Stomach smooth muscle (tissue), 2 donors: Measurements from ENCODE around the gene FAM184B.
A peak's percentile ranks its signal among the peaks of the same experiment; 100 is the strongest.

Source experiments
- H3K27ac ChIP-seq: one replicate; pipeline ENCODE4 v1.7.0; 2013; ENCODE audit warnings: mild to moderate bottlenecking, low read length, inconsistent platforms
- H3K27me3 ChIP-seq, 2 donors: one replicate each; pipeline ENCODE4 v1.7.0; 2013; ENCODE audit warnings: low read length in 2 of 2; ENCODE audit not compliant: insufficient read depth in 2 of 2, control insufficient read depth in 1 of 2
- H3K36me3 ChIP-seq, 2 donors: one replicate each; pipeline ENCODE4 v1.7.0; 2013; ENCODE audit warnings: low read length in 2 of 2; ENCODE audit not compliant: control insufficient read depth in 2 of 2, insufficient read depth in 2 of 2
- H3K4me1 ChIP-seq: one replicate; pipeline ENCODE4 v1.7.0; 2013; ENCODE audit warnings: low read length; ENCODE audit not compliant: control insufficient read depth, insufficient read depth
- H3K4me3 ChIP-seq, 2 donors: one replicate each; pipeline ENCODE4 v1.7.0; 2013; ENCODE audit warnings: low read length in 2 of 2
- H3K9ac ChIP-seq, 2 donors: one replicate each; pipeline ENCODE4 v1.7.0; 2013; ENCODE audit warnings: low read length in 2 of 2, mild to moderate bottlenecking in 1 of 2
- H3K9me3 ChIP-seq, 2 donors: one replicate each; pipeline ENCODE4 v1.7.0; 2013; ENCODE audit warnings: low read length in 2 of 2; ENCODE audit not compliant: control insufficient read depth in 2 of 2
- donor health status: healthy.
- donor health status: Pancreatic carcinoma.

The FAM184B gene

DNA sequence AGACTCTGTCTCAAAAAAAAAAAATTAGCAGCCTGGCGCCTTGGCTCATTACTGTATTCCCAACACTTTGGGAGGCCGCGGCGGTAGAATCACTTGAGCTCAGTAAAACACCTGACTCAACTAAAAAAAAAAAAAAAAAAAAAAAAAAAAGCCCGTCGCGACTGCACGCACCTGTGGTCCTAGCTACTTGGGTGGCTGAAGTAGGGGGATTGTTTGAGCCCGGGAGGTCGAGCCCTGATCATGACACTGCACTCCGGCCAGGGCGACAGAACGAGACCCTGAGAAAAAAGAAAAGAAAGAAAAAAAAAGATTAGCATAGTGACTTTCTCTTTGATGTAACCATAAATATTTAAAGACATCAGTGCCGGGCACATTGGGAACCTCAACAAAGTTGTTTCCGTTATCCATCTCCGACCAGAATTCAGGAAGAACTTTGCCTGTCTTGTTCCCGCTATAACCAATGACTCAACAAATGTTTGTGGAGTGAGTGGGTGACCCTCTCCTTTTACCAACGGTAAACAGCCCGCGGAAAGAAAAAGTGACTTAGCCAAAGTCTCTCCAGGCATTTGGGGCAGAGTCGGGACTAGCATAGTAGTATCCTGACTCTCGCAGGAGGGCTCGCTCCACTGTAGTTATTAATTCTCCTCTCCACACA lies 167.5 kb downstream of the FAM184B start:
- Histone ChIP-seq H3K9ac (peak overlapping the region; percentile 95 to 99), H3K36me3 (peaks cover under 1 to 9% of the 10 kb centered on the region in 2 donors), H3K9me3 (no peaks in the 10 kb centered on the region), H3K4me3 (peak overlapping the region; percentile 94 to 99), H3K27ac (peak overlapping the region; percentile 80), H3K4me1 (peaks cover 24% of the 10 kb centered on the region), H3K27me3 (no peaks in the 10 kb centered on the region)

DNA sequence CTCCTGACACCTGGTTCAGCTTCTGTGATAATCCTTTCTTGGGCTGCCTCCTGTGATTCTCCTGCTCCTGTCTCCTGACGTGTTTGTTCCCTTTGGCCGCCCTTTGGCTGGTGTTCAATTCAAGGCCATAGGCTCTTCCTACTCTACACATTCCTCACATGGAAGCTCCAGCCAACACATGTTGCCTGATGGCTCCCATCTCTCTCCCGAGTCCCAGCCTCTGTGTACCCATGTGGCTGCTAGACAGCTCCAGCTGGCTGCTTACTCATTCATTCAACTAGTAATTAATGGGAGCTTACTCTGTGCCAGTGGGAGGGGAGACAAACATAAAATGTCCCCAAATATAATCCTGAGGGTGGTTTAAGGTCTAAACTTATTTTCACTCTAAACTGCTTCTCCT lies 176.2 kb downstream of the FAM184B start:
- peaks cover 27 to 29% of the 10 kb centered on the region in 2 donors for H3K36me3 ChIP-seq
- H3K27ac ChIP-seq: no peak overlapping the region
- no peak overlapping the region for H3K4me3 ChIP-seq
- H3K4me1 ChIP-seq: no peaks in the 10 kb centered on the region
- no peaks in the 10 kb centered on the region for H3K27me3 ChIP-seq
- H3K9me3 ChIP-seq: no peaks in the 10 kb centered on the region
- no peak overlapping the region for H3K9ac ChIP-seq

- Histone ChIP-seq H3K27ac (no peak overlapping the region), H3K9ac (no peak overlapping the region), H3K4me3 (no peak overlapping the region), H3K36me3 (peaks cover 34 to 35% of the 10 kb centered on the region in 2 donors), H3K27me3 (no peaks in the 10 kb centered on the region), H3K4me1 (no peaks in the 10 kb centered on the region), H3K9me3 (no peaks in the 10 kb centered on the region)
Observed at GRCh38 chr4:17599826-17600225, 181.6 kb downstream of the FAM184B start.

DNA sequence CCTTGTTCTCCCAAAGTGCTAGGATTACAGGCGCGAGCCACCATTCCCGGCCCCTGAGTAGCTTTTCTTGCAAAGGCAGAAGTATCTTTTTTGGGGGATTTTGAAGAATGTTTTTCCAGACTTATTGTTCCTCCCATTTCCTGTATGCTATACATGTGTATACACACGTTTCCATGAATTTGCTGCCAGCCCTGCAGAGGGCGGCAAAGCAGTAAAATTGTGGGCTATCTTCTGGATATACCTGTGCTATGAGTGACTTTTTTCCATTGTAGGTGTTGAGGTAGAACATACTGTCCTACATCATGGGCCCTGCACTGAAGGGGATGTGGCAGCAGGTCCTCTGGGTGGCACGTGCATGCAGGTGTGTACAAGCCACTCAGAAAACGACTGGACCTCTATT lies 183.9 kb downstream of the FAM184B start:
- H3K27ac ChIP-seq: no peak overlapping the region
- no peaks in the 10 kb centered on the region for H3K9me3 ChIP-seq
- no peak overlapping the region for H3K9ac ChIP-seq
- no peaks in the 10 kb centered on the region for H3K27me3 ChIP-seq
- H3K4me1 ChIP-seq: no peaks in the 10 kb centered on the region
- H3K36me3 ChIP-seq: peaks cover 38 to 42% of the 10 kb centered on the region in 2 donors
- H3K4me3 ChIP-seq: no peak overlapping the region

- Histone ChIP-seq H3K4me1 (no peaks in the 10 kb centered on the region), H3K27ac (no peak overlapping the region), H3K9ac (no peak overlapping the region), H3K36me3 (peaks cover 33 to 46% of the 10 kb centered on the region in 2 donors), H3K4me3 (no peak overlapping the region), H3K27me3 (no peaks in the 10 kb centered on the region), H3K9me3 (no peaks in the 10 kb centered on the region)
Observed at GRCh38 chr4:17595471-17596005, 185.9 kb downstream of the FAM184B start.

- H3K4me3 ChIP-seq: no peak overlapping the region
- peaks cover 30 to 49% of the 10 kb centered on the region in 2 donors for H3K36me3 ChIP-seq
- no peaks in the 10 kb centered on the region for H3K4me1 ChIP-seq
- no peak overlapping the region for H3K27ac ChIP-seq
- no peak overlapping the region for H3K9ac ChIP-seq
- H3K9me3 ChIP-seq: no peaks in the 10 kb centered on the region
- H3K27me3 ChIP-seq: no peaks in the 10 kb centered on the region
Observed at GRCh38 chr4:17589355-17589754, 192.1 kb downstream of the FAM184B start.

GRCh38 chr4:17587094-17587822 lies 194.2 kb downstream of the FAM184B start:
- Histone ChIP-seq H3K4me1 (no peaks in the 10 kb centered on the region), H3K9ac (no peak overlapping the region), H3K27me3 (no peaks in the 10 kb centered on the region), H3K9me3 (no peaks in the 10 kb centered on the region), H3K36me3 (peaks cover 46 to 53% of the 10 kb centered on the region in 2 donors), H3K27ac (no peak overlapping the region), H3K4me3 (no peak overlapping the region)

DNA sequence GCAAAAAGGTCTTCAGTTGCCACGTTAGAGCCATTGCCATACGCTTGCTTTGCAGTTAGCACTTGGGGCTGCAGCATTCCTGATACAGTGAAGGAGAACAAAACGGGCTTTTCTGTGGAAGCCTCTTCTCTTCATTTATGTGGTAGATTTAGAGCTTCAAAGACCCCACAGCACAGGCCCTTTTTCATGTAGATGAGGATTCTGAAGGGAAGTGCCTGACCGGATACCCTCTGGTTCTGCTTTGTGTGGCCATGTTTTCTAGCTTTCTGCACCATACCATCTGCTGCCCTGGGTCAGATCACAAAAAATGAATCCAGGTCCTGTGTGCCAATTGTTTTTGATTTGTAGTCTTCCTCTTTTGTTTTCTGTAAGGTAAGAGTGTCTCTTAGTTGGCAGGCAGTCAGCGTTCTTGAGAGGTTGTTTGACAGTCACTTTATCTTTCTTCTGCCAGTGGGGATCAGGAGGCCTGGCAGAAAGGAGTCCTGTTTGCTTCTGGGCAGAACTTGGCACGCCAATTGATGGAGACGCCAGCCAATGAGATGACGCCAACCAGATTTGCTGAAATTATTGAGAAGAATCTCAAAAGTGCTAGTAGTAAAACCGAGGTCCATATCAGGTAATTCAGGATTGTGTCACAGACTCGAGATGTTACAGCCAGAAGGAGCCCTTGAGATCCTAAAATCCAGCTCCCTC lies 196.8 kb downstream of the FAM184B start:
- H3K27me3 ChIP-seq: no peaks in the 10 kb centered on the region
- H3K4me3 ChIP-seq: no peak overlapping the region
- no peak overlapping the region for H3K27ac ChIP-seq
- H3K36me3 ChIP-seq: peaks cover 47% of the 10 kb centered on the region in 2 donors
- H3K9ac ChIP-seq: no peak overlapping the region
- H3K9me3 ChIP-seq: no peaks in the 10 kb centered on the region
- peaks cover 3% of the 10 kb centered on the region for H3K4me1 ChIP-seq

DNA sequence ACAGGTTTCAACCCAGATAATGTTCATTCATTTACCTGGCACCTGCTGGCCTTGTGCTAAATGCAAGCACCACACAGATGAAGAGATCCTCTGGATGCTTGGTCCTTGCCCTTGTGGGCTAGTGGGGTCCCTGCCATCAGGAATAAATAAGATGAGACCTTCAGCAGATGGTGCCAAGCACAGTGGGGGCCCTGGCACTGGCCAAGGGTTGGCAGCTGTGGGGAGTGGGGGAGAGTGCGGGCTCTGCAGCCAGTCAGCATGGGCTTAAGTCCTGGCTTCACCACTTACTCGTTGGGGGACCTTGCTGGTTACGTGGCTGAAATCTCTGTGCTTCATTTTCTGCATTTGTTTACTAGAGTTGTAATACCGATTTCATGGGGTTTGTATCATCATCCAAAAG lies 197.5 kb downstream of the FAM184B start:
- Histone ChIP-seq H3K9ac (no peak overlapping the region), H3K4me1 (peaks cover 9% of the 10 kb centered on the region), H3K9me3 (no peaks in the 10 kb centered on the region), H3K27me3 (no peaks in the 10 kb centered on the region), H3K4me3 (no peak overlapping the region), H3K36me3 (peaks cover 40 to 47% of the 10 kb centered on the region in 2 donors), H3K27ac (no peak overlapping the region)

DNA sequence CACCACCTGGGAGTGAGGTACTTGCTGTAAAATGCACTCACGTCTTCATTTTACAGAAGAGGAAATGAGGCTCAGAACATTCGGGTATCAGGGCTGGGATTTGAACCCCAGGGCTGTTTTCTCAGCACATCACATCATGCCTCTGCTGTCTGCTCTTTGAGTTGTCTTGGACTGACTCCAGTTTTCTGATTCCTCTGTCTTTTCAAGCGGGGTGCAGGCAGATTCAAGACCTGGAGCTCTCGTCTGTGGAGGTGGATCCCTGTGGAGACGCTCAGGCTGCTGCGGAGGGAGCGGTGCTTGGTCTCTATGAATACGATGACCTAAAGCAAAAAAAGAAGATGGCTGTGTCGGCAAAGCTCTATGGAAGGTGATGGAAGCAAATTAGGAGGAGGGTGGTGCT lies 198.1 kb downstream of the FAM184B start:
- no peaks in the 10 kb centered on the region for H3K27me3 ChIP-seq
- peaks cover 16% of the 10 kb centered on the region for H3K4me1 ChIP-seq
- H3K27ac ChIP-seq: no peak overlapping the region
- no peak overlapping the region for H3K4me3 ChIP-seq
- H3K9ac ChIP-seq: no peak overlapping the region
- peaks cover 37 to 47% of the 10 kb centered on the region in 2 donors for H3K36me3 ChIP-seq
- H3K9me3 ChIP-seq: no peaks in the 10 kb centered on the region
